CD4-positive, alpha-beta T cell (primary cell): ENCODE measurements around the gene FRY. TPM values are rescaled to one million over a fixed set of nuclear protein-coding genes. Genes with fewer than 3 reads are reported as not detected.

Source experiments
- ATAC-seq: fragments of 200-7000 bp; cut with Tn5 transposase; one replicate; pipeline ENCODE4 v1.10.0; 2022; ENCODE audit warnings: mild to moderate bottlenecking; ENCODE audit not compliant: poor library complexity
- CTCF ChIA-PET: fragments of 350-600 bp; sonication (Branson Sonifier 250); formaldehyde crosslinking; loops from one replicate; lab custom pipeline; 2021; ENCODE audit warnings: antibody characterized with exemption, inconsistent platforms; lab: Charles Lee
- POLR2A ChIA-PET: fragments of 350-600 bp; sonication (Branson Sonifier 250); formaldehyde crosslinking; loops from one replicate; lab custom pipeline; 2021; ENCODE audit warnings: antibody characterized with exemption, inconsistent platforms; lab: Charles Lee
- DNase-seq, 14 experiments: peaks; one replicate each; pipeline ENCODE4 v3.0.0-alpha.2; 2013 to 2020; ENCODE audit warnings: mixed read lengths in 2 of 14
- H3K27ac ChIP-seq, 2 donors: one replicate each; pipeline versions ENCODE4 v1.5.1 to v1.7.0; 2013; ENCODE audit warnings: low read length in 2 of 2, low read depth in 1 of 2, mild to moderate bottlenecking in 1 of 2
- H3K27me3 ChIP-seq, 2 experiments: 1 replicate in 1 of 2; 2 replicates in 1 of 2; pipeline versions ENCODE4 v1.6.1 to v1.7.0; 2013; ENCODE audit warnings: low read length in 2 of 2, control low read depth in 1 of 2, mild to moderate bottlenecking in 1 of 2, moderate library complexity in 1 of 2; ENCODE audit not compliant: insufficient read depth in 2 of 2, control insufficient read depth in 1 of 2
- H3K36me3 ChIP-seq: one replicate; pipeline ENCODE4 v1.6.1; 2013; ENCODE audit warnings: low read length, control low read depth; ENCODE audit not compliant: insufficient read depth
- H3K4me1 ChIP-seq: one replicate; pipeline ENCODE4 v1.6.1; 2013; ENCODE audit warnings: low read length, control low read depth; ENCODE audit not compliant: insufficient read depth
- H3K4me3 ChIP-seq: one replicate; pipeline ENCODE4 v1.5.1; 2013; ENCODE audit warnings: mild to moderate bottlenecking, low read length, moderate library complexity
- H3K9me3 ChIP-seq, 2 experiments: 1 replicate in 1 of 2; 2 replicates in 1 of 2; pipeline versions ENCODE4 v1.6.1 to v1.7.0; 2013; ENCODE audit warnings: low read length in 2 of 2, mild to moderate bottlenecking in 2 of 2, control low read depth in 1 of 2, moderate library complexity in 1 of 2; ENCODE audit not compliant: control insufficient read depth in 1 of 2, insufficient read depth in 1 of 2
- H3K27ac Mint-ChIP-seq: one replicate; pipeline ENCODE4 v1.8.0; 2020; ENCODE audit warnings: mixed read lengths
- H3K27me3 Mint-ChIP-seq: one replicate; pipeline ENCODE4 v1.8.0; 2021; ENCODE audit warnings: mixed read lengths
- H3K36me3 Mint-ChIP-seq: one replicate; pipeline ENCODE4 v1.8.0; 2021; ENCODE audit warnings: low read depth, mixed read lengths
- H3K4me1 Mint-ChIP-seq: one replicate; pipeline ENCODE4 v1.8.0; 2021; ENCODE audit warnings: low read depth, mixed read lengths
- H3K4me3 Mint-ChIP-seq: one replicate; pipeline ENCODE4 v1.8.0; 2020; ENCODE audit warnings: mild to moderate bottlenecking, mixed read lengths
- H3K9me3 Mint-ChIP-seq: one replicate; pipeline ENCODE4 v1.8.0; 2020; ENCODE audit warnings: mixed read lengths
- CTCF ChIP-seq: fragments of 200-600 bp; IDR thresholded peaks from one replicate; pipeline ENCODE4 v1.8.0; 2022; ENCODE audit warnings: antibody characterized with exemption, mild to moderate bottlenecking
- intact Hi-C, 2 experiments: fragments of 100-400 bp; cut with DNase I in 1 of 2; cut with micrococcal nuclease in 1 of 2; formaldehyde crosslinking; loops; one replicate each; pipeline versions ENCODE4 v1.15.1 to v1.9.0; 2023 to 2025; cut with DNase I, micrococcal nuclease
- total RNA-seq, 174 experiments: library from RNA in 2 of 174; stranded (reverse) in 2 of 174; gene quantifications; one replicate each; pipeline ENCODE4 v1.2.3 and lab custom pipeline; 2021 to 2026

The FRY gene
- total RNA-seq, 2 experiments from 2014 or later = 13.7 to 18.4 TPM

GRCh38 chr13:32113532-32113931 lies 82.0 kb downstream of the FRY start:
- no peak overlapping the region for H3K4me3 ChIP-seq
- Mint-ChIP-seq H3K27ac (no peak overlapping the region), H3K4me3 (no peak overlapping the region), H3K9me3 (no peaks in the 10 kb centered on the region), H3K4me1 (peaks cover 27% of the 10 kb centered on the region), H3K36me3 (no peaks in the 10 kb centered on the region), H3K27me3 (no peaks in the 10 kb centered on the region)
- H3K27ac ChIP-seq = no peak overlapping the region
- no peak for TF ChIP-seq CTCF
- H3K27me3 ChIP-seq = no peaks in the 10 kb centered on the region
- H3K36me3 ChIP-seq = peaks cover 2% of the 10 kb centered on the region
- DNase-seq (no peak), ATAC-seq (no peak)
- no peaks in the 10 kb centered on the region for H3K4me1 ChIP-seq
- H3K9me3 ChIP-seq = no peaks in the 10 kb centered on the region
- intact Hi-C loops = loop anchor here in 1 of 2 experiments (5.0 kb wide), 1 partner anchor 71 kb away; no protein-coding TSS in a partner anchor
- ChIA-PET CTCF (no interaction called here), POLR2A (no interaction called here)

- no peaks in the 10 kb centered on the region for H3K27me3 ChIP-seq
- Mint-ChIP-seq H3K36me3 (peaks cover 5% of the 10 kb centered on the region), H3K27ac (peak overlapping the region; percentile 59), H3K4me3 (no peak overlapping the region), H3K9me3 (no peaks in the 10 kb centered on the region), H3K27me3 (no peaks in the 10 kb centered on the region), H3K4me1 (peaks cover 27% of the 10 kb centered on the region)
- intact Hi-C loops = loop anchor here in 1 of 2 experiments (5.0 kb wide), 1 partner anchor 72 kb away; no protein-coding TSS in a partner anchor
- no peak overlapping the region for H3K27ac ChIP-seq
- H3K4me1 ChIP-seq = no peaks in the 10 kb centered on the region
- DNase-seq (no peak), ATAC-seq (no peak)
- CTCF ChIA-PET = no interaction called here
- peaks cover 2% of the 10 kb centered on the region for H3K36me3 ChIP-seq
- no peak for TF ChIP-seq CTCF
- no peaks in the 10 kb centered on the region for H3K9me3 ChIP-seq
- H3K4me3 ChIP-seq = no peak overlapping the region
- POLR2A ChIA-PET = interaction anchor here (0.8 kb wide), 2 partner anchors 22 to 201 kb away, joined by 3 read pairs; no protein-coding TSS in a partner anchor
These were observed 82.8 kb downstream of the FRY start for GRCh38 chr13:32114284-32114950.

- H3K27ac Mint-ChIP-seq = peak overlapping the region; percentile 59
- peaks cover 11% of the 10 kb centered on the region for H3K36me3 Mint-ChIP-seq
- H3K36me3 ChIP-seq = peaks cover 2% of the 10 kb centered on the region
- H3K4me1 Mint-ChIP-seq = peaks cover 27% of the 10 kb centered on the region
- no peaks in the 10 kb centered on the region for H3K27me3 Mint-ChIP-seq
- POLR2A ChIA-PET = interaction anchor here (0.8 kb wide), 1 partner anchor 201 kb away, joined by 3 read pairs; no protein-coding TSS in a partner anchor
- no peaks in the 10 kb centered on the region for H3K4me1 ChIP-seq
- no peak overlapping the region for H3K27ac ChIP-seq
- no peaks in the 10 kb centered on the region for H3K9me3 Mint-ChIP-seq
- intact Hi-C loops = loop anchor here in 1 of 2 experiments (5.0 kb wide), 1 partner anchor 83 kb away; the partner anchor contains the start of gene FRY
- H3K4me3 ChIP-seq = no peak overlapping the region
- TF ChIP-seq CTCF = no peak
- DNase-seq = peak in 2 of 14 experiments; percentile 8 to 18
- no peak for ATAC-seq
- H3K4me3 Mint-ChIP-seq = no peak overlapping the region
- H3K27me3 ChIP-seq = no peaks in the 10 kb centered on the region
- no peaks in the 10 kb centered on the region for H3K9me3 ChIP-seq
- CTCF ChIA-PET = no interaction called here
These were observed 83.5 kb downstream of the FRY start for GRCh38 chr13:32115066-32115465.
